ENCODE measurements around the gene HCFC2. TPM values are rescaled to one million over a fixed set of nuclear protein-coding genes. Genes with fewer than 3 reads are reported as not detected.
A peak's percentile ranks its signal among the peaks of the same experiment; 100 is the strongest.

The HCFC2 gene
- total RNA-seq, 1 donor from 2014 or later, result 12.6 TPM

DNA sequence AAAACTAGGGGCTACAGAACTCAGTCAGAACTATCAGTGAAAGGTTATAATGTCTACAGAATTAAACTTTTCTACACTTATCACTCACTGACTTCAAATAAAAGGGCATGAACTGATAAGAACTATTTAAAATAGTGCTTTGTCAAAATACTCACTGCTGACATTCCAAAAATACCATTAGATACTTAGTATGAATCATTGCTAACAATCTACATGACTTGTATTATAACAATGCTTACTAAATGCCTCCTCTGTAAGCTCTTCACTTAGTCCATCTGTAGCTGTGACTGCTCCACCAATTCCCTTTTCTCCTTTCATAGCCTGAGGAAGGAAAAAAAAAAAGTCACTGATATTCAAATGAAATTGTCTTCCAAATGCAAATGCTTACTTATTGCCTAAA, 56.7 kb downstream of the HCFC2 start:
- no peak for ATAC-seq

DNA sequence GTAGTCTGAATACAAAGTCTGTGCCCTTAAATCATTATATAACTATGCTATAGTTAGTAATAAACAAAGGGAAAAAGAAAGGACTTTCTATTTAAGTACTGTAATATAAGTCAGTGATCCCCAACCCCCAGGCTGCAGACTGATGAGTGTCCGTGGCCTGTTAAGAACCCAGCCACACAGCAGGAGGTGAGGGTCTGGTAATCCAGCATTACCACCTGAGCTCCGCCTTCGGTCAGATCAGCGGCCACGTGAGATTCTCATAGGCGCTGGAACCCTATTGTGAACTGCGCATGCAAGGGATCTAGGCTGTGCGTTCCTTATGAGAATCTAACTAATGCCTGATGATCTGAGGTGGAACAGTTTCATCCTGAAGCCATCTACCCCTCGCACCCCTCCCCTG, 58.0 kb downstream of the HCFC2 start:
- ATAC-seq, result no peak

DNA sequence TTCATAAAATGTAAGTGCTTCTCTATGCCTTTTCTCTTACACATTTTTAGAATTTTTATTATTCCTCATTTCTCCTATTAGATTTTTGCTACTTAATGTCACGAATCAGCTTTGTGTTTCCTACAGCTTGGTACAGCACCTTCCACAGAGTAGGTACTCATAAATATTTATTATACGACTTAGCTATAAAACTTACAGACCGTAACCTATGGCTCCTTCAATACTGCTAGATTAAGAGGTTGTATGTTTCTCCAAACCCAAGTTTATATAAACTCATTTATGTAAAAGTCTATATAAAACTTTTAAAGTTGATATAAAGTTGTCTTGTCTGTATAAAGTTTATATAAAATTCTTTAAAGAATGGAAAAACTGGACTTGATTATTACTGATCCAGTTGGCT, 62.2 kb downstream of the HCFC2 start:
- ATAC-seq, result no peak

DNA sequence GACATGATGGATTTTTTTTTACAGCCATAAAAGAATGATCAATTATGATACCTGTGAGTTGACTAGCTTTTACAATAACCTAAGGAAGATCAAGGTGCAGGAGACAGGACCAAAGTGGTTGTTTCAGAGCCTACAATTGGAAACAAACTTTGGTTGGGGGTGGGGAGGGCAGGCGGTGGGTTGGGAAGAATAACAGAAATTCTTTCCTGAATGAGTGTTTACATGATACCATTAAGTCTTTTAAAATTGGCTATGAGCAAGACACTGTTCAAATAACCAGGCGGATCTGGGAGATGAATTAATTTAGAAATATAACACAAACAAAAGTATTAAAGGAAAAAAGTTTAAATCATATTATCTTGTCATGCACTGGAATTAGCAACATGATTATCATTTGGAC, 66.4 kb downstream of the HCFC2 start:
- no peak for ATAC-seq

DNA sequence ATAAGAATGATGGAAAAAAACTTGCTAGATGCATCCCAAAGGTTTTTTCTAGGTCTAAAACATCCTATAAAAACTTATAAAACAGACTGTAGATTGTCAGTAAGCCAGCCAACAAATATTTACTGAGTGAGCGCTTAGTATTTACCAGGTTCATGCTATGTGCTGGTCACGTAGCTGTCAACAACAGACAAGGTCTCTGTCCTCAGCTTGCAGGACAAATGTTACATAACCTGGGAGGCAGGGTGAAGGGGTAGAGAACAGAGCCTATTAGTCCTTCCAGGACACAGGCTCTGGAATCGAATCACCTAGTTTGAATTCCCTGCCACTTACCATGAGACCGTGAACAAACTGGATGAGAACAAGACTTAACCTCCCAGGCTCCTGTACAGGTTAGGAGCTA, 67.3 kb downstream of the HCFC2 start:
- ATAC-seq, result no peak

DNA sequence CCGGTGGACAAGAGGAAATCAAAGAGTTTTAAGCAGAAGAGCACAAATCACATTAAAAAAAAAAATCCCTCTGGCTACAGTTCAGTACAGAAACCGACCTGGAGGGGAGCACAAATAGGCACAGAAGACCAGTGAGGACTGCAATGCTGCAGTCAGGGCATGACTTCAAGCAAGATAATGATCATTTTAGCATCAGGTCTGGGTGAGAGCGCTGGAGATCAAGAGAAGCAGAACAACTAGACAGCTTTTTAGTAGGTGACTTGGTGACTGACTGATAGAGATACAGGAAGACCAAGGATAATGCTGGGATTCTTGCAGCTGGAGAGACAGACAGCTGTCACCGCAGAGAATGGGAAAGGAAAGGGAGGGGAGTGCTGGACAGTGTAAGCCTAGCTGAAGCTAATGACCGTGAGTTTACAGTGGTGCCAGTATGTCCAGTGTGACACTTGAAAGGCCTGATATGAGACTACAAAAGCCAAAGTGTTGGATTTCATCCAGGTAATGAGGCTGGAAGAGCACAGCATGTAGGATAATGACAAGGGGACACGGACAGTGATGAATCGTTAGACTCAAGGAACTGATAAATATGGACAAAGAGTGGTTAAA, 68.1 kb downstream of the HCFC2 start:
- no peak for ATAC-seq

DNA sequence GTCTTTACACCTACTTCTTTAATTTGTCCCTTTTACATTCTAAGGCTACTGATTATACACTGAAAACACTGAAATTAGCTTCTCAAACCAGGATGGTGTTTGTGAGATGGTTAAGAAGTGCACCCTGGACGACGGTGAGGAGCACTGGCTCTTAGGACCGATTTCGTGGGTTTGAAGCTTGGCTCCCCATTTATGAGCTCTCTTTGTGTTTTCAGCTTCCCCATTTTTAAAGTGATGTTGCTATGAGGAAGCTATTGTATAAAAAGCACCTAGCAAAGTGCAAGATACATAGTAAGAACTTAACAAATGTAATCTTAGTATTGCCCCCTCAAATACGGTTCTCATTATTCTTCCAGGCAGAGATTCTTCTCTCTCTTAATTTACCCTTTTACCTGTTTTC, 69.0 kb downstream of the HCFC2 start:
- ATAC-seq, result no peak

DNA sequence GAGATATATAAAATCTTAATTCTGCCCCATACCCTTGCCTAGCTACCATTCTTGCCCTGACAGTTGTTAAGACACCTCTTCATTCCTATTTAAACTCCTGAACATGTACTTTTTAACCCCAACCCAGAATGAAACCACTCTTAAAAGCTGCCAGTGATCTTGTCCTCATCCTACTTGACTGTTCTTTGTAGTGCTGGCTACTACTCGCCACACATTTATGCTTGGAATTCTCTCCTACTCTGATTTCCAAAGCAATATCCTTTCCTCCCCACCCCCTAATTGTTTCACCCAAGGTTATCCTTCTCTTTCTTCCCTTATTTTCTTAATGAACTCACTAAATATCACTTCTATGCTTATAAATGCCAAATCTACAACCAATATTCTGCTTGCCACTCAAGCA, 69.5 kb downstream of the HCFC2 start:
- ATAC-seq, result no peak

DNA sequence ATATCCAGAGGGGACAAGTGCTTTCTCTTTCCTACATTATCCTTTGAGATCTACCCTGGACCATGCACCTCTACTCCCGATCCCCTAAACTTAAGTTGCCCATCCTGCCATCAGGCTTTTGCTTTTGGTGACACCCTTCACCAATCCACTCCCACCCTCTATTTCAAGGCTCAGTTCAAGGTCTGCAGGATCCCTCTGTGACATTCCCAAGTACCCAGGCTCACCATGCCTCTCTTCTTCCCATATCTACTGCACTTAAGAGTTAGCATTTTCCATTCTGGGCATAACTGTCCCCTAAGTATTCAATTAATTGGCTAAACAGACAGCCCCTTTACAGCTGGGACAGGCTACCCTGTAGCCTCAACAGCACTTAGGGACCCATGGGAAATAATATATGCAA, 70.6 kb downstream of the HCFC2 start:
- ATAC-seq, result no peak

DNA sequence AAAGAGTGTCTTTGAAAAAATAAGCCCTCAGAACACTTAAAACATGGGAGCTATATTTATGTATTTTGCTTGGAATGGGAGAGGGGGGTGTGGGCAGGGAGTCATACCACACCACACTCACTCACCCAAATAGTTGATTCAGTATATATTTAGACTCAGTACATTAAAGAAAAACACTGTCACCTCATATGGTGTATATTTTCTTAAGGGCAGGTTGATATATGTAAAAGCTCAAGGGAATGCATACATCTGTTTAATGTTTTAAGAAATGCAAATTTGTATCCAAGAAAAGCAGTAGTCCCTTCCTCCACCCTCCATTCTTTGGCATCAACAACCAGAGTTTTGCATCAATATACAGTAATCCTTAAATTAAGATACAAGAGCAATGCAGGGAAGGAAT, 72.2 kb downstream of the HCFC2 start:
- ATAC-seq, result no peak

DNA sequence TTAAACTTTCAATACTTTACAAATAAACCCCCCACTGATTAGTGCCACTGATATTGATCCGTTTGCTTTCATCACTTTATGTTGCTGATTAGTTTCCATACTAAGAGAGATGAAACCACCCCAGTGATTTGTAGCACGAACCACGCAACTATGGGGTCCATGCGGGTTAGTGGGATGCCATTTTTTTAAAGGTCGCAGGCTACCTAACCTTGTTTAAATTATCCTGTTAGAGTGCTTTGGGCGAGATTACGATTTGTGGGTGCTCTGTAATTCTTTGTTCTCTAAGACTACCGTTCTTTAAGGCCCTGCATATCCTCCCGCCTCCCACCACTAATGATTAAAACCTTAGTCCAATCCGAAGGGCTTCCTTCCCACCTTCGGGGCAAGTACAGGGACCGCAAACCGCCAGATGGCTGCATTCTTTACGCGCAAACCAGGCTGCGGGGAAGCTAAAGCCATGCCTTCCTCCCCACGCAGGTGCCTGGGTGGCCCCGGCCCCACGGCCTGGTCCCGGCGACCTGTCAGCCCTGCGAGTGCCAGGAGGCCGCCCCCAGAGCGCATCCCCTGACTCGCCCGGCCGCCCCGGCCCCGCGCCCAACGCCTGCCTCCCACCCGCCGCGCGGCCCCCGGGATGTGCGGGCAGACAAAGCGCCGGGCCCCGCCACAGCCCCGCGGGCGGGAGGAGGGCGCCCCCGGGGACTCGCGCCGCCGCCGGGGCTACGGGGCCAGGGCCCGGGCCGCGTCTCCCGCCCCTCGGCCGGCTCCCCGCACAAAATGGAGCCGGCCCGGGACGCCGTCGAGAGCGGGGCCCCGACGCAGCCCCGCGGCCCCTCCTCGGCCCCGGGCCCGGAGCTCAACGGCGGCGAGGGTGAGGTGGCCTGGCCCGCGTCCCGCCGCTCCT, 72.9 kb downstream of the HCFC2 start:
- peak; percentile 12 for ATAC-seq

DNA sequence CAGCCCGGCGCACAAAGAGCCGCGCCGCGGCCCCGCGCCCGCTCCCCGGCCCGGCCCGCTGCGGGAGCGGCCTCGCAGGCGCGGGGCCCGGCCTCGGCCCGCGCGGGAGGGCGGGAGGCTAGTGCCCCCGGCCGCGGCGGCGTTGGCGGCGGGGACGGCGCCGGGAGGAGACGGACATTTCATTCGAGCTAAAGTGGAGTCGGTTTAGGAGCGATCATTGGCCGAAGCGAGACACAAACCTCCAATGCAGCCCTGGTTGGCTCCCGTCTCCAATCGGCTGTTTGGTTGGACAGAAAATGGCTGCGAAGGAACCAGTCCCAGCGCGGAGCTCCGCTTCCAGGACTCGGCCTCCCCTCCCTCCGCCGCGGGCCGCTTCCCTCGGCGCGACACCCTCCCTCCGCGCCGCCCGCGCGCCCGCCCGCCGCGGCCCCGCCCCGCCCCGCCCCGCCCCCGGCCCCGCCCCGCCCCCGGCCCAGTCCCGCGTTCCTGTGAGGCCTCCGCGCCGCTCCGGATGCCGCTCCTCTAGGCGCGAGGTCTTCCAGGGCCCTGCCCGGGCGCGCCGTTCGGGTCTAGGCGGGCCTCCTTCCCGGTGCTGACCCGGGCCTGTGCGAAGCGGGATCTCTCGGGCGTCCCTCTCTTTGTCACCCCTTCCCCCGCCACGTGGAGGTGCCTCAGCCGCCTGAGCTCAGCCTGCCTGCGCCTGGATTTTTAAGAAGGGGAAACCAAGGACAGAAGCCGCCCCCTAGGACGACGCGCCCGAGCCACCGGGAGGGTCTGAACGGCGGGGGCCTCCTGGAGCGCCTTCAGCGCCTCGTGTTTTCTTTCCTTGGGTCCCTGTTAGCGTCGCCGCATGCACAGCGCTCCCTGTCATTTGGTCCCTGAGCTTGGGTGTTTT, 73.8 kb downstream of the HCFC2 start, which contains the start of gene NFYB:
Gene NFYB (minus strand): TSS at position 309 of the 895 bp plus-strand sequence. CDS start 2,757 bp downstream, outside the sequence.
- ATAC-seq, result peak; percentile 98

DNA sequence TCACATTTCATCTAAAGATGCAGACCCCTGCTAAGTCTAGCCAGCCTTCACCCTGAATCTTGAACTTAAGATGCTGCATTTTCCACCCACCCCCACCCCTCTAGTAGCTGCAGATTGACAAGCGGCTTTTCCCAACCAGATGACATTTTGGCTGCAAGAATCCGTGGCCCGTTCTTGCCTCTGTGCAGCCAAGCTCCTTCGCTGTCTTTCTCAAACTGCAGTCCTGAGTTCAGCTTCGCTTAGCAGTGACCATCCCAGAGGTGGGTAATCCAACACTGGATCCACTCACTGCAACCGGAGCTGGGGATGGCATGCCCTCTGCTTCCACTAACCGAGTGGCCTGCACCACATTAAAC, 74.4 kb downstream of the HCFC2 start:
- no peak for ATAC-seq

DNA sequence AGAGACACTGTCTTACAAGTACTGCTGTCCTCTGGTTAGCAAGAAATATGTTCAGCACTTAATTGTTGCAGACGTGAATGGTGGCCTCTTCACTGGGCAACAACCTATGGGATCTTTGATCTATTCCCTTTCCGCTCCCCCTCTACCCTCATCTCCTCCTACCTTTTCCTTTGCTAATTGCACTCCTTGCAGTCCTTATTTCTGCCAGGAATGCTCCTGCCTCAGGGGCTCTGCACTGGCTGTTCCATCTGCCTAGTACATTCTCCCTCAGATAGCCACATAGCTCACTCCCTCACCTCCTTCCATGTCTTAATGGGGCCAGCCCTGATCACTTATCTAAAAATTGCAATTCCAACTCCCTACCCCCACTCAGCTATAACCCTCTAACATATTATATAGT, 78.2 kb downstream of the HCFC2 start:
- ATAC-seq, result no peak

DNA sequence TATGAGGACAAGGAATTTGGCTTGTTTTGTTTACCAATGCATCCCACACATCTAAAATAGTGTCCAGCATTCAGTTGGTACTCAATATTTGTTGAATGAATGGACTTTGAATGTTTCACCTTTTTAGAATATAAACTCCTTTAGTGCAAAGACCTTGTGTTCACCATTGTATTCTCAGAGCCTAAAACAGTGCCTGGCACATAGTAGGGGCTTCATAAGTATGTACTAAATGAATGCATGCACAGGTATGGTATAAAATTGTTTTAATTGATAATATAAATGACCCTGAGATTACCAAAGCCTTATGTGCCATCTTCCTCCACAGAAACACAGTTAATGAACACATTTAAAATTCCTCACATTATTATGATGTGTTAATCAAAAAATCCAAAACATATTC, 78.7 kb downstream of the HCFC2 start:
- ATAC-seq, result no peak

DNA sequence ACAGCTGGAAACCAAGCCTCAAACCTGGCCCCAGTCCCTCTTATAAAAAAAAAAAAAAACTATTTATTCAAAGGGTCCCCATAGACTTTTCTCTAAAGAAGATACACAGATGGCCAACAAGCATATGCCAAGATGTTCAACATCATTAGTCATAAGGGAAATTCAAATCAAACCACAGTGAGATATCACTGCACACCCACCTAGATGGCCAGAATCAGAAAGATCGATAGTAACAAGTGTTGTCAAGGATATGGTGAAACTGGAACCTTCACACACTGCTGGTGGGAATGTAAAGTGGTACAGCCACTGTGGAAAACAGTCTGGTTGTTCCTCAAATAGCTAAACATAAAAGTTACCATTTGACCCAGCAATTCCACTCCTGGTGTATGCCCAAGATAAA, 79.6 kb downstream of the HCFC2 start:
- ATAC-seq, result no peak

DNA sequence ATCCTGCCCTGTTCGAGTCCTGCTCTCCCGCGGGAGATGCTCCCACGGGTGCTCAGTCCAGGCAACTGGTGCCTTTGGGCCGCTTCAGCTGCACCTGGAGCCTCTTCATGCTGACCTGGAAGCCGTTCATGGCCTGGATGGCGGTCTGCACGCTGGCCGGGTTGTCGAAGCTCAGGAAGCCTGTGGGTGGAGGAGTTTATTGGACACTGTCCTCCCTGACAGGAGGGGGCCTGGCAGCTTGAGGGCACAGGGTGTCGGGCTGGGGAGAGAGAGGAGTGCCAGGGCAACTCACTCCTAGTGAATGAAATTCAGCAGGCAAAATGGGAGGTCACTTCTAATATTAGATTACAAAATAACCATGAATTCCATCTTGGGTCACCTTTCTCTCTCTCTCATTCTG, 83.0 kb downstream of the HCFC2 start:
- ATAC-seq, result no peak

DNA sequence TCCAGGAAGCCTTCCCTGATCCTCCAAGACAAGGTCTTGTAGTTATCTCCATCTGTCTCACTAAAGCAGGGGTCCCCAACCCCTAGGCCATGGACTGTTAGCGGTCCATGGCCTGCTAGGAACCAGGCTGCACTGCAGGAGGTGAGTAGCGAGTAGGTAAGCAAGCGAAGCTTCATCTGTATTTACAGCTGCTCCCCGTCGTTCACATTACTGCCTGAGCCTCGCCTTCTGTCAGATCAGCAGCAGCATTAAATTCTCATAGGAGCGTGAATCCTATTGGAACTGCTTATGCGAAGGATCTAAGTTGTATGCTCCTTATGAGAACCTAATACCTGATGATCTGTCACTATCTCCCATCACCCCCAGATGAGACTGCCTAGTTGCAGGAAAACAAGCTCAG, 86.1 kb downstream of the HCFC2 start:
- peak; percentile 17 for ATAC-seq

DNA sequence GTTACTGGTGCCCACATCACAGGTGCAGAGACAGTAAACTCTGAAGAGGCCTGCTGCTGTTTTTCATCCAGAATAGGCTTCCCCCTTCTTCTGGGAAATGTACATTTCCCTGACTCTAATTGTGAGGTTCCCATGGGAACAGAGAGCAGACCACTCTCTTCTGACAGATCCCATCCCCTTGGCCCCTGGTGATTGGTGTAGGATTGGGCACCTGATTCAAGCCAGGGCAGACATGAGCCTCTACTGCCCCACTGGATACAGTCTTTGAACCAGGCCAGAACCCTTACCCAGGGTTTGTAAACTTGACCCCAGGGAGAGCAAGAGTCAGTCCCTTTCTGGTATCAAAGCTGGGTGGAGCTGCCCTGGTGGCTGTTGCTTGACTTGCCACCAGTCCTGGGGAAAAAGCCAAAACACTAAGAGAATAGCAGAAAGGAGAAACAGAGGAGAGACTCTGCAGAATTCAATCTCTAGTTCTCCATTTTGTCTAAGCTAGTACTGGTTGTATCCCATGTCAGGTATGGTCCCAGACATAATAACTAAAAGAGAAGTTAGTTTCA, 88.4 kb downstream of the HCFC2 start:
- no peak for ATAC-seq

DNA sequence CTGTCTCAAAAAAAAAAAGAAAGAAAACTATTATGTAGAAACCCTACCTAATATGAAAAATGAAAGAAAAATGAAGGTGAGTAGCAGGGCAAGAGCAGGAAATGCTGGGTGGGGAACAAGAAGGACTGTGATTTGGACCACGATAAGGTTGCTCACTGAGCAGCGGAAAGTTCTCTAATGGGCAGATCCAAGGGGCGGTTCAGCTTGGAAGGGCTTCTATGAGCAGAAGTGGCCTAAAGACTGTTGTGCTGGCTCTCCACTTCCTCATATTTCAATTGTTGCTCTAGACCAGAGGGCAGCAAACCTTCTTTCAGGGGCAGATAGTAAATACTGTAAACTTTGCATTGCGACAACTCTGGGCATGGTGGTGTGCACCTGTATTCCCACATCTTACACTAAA, 90.0 kb downstream of the HCFC2 start:
- peak; percentile 22 for ATAC-seq

DNA sequence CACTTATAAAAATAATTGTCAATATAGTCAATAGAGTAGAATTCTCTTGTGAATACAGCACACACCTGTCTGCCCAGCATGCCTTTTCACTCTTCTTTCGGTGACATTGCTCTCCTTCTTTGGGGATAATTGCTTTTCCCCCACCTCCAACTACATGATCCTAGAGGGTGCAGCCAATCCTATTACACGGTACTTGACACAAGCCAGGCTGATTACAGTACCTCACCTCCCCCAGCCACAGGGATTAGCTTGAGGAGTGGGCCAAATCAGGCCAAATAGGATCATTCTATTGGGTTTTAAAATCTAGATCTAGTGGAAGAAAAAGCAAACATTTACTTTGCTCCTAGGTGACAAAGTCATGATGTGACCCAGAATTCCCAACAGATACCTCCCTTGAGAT, 90.5 kb downstream of the HCFC2 start:
- no peak for ATAC-seq
